NT2/D1 (cell line): ENCODE results near the gene EMP3.

Experiments
- SUZ12 ChIP-seq: IDR thresholded peaks from 2 replicates; pipeline ENCODE4 v1.6.1; 2011; ENCODE audit not compliant: insufficient read length, insufficient read depth; ENCODE audit errors: extremely low read depth
- YY1 ChIP-seq: IDR thresholded peaks from 2 replicates; pipeline ENCODE4 v1.6.1; 2011; ENCODE audit not compliant: insufficient read length, insufficient read depth
- ZNF274 ChIP-seq: IDR thresholded peaks from 2 replicates; pipeline ENCODE4 v1.6.1; 2011; ENCODE audit warnings: mild to moderate bottlenecking, low read depth, low read length

DNA sequence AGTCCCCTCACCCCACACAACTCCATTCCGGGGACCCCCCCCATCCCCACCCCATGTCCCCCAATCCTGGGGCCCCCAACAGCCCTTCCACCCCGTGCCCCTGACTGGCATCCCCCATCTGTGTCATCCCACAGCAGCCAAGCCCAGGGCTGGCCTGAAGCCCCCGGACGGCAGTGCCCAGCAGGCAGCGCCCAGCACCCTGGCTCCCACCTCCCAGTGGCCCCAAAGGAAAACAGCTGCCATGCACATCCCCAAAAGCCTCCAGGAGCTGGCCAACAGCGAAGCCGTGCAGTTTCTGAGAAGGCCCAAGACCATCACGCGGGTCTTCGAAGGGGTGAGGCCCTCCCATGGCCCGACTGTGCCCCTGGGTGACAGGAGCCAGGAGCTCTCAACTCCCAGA is 40.2 kb downstream of the EMP3 start:
- no peak for TF ChIP-seq YY1
- no peak for TF ChIP-seq SUZ12
- TF ChIP-seq ZNF274: no peak
